ENCODE measurements around the gene CASP9.
"Not testable (repeated sequence)": the region's sequence is repeated elsewhere in the genome, so short reads cannot be mapped to it uniquely, and the experiment has no call there.

The CASP9 gene

GRCh38 chr1:15525050-15526020 is 1.3 kb upstream of the CASP9 start:
- peak in 1 of 2 experiments; percentile 2 for DNase-seq

GRCh38 chr1:15524283-15525049 is 451 bp upstream of the CASP9 start:
- peak; percentile 95 to 97 for DNase-seq

GRCh38 chr1:15523104-15524020 is 653 bp downstream of the CASP9 start:
- DNase-seq = peak in 1 of 2 experiments; percentile 0

- DNase-seq = no peak
Observed at GRCh38 chr1:15522551-15522950, 1.5 kb downstream of the CASP9 start.

- not testable (repeated sequence) for DNase-seq
Observed at GRCh38 chr1:15521206-15521906, 2.7 kb downstream of the CASP9 start.

- DNase-seq = no peak
Observed at GRCh38 chr1:15519625-15520024, 4.4 kb downstream of the CASP9 start.

- no peak for DNase-seq
Observed at GRCh38 chr1:15515022-15515663, 8.9 kb downstream of the CASP9 start.

- DNase-seq = not testable (repeated sequence)
Observed at GRCh38 chr1:15514557-15514956, 9.5 kb downstream of the CASP9 start.

GRCh38 chr1:15513919-15514318 is 10.1 kb downstream of the CASP9 start:
- no peak for DNase-seq

- DNase-seq = no peak
Observed at GRCh38 chr1:15513192-15513591, 10.8 kb downstream of the CASP9 start.

GRCh38 chr1:15510611-15511405 is 13.2 kb downstream of the CASP9 start:
- no peak for DNase-seq

GRCh38 chr1:15509586-15509985 is 14.4 kb downstream of the CASP9 start:
- no peak for DNase-seq

GRCh38 chr1:15508700-15509487 is 15.1 kb downstream of the CASP9 start:
- no peak for DNase-seq

- no peak for DNase-seq
Observed at GRCh38 chr1:15507278-15507677, 16.7 kb downstream of the CASP9 start.

GRCh38 chr1:15506831-15507230 is 17.2 kb downstream of the CASP9 start:
- DNase-seq = no peak

GRCh38 chr1:15504436-15504835 is 19.6 kb downstream of the CASP9 start:
- no peak for DNase-seq

GRCh38 chr1:15501208-15502032 is 22.6 kb downstream of the CASP9 start:
- peak; percentile 58 to 63 for DNase-seq
